A549 (cell line): ENCODE measurements around the gene TTC39B. TPM values are rescaled to one million over a fixed set of nuclear protein-coding genes. Genes with fewer than 3 reads are reported as not detected.
"Not testable (repeated sequence)": the region's sequence is repeated elsewhere in the genome, so short reads cannot be mapped to it uniquely, and the experiment has no call there.

Experiments used
- ATAC-seq, 2 experiments: fragments of 200-7000 bp in 1 of 2; fragments of >200 bp in 1 of 2; cut with Nextera tagmentation in 1 of 2; cut with Tn5 transposase in 1 of 2; 3 replicates each; pipeline versions ENCODE4 v1.8.0 to v1.9.1; 2018 to 2020; ENCODE audit warnings: mild to moderate bottlenecking in 1 of 2, moderate library complexity in 1 of 2
- CTCF ChIA-PET: fragments of 300-600 bp; sonication (Branson Sonifier 250); formaldehyde crosslinking; extraction: SDS; loops from one replicate; lab custom pipeline; 2021; ENCODE audit warnings: antibody characterized with exemption, inconsistent platforms; lab: Yijun Ruan, JAX
- POLR2A ChIA-PET: fragments of 350-600 bp; formaldehyde crosslinking; extraction: SDS; loops from one replicate; lab custom pipeline; 2021; ENCODE audit warnings: antibody characterized with exemption, inconsistent platforms; lab: Yijun Ruan, JAX
- DNase-seq, 2 experiments: peaks; one replicate each; pipeline versions ENCODE4 v3.0.0 to v3.0.0-alpha.2; 2011 to 2016; ENCODE audit warnings: low read depth in 1 of 2, low spot score in 1 of 2
- FAIRE-seq: peaks from 2 replicates; lab custom pipeline; 2011; peaks lifted over from hg19 to GRCh38; lab: Jason Lieb, UNC
- H3K27ac ChIP-seq, 2 experiments: fragments of >200 bp; sonication (Bioruptor Twin); formaldehyde crosslinking; 3 replicates each; pipeline ENCODE4 v1.5.1; 2016 to 2017
- H3K4me1 ChIP-seq: fragments of >200 bp; sonication (Bioruptor Twin); formaldehyde crosslinking; 3 replicates; pipeline ENCODE4 v1.6.1; 2016
- H3K4me2 ChIP-seq: fragments of >200 bp; sonication (Bioruptor Twin); formaldehyde crosslinking; 3 replicates; pipeline ENCODE4 v1.6.1; 2016
- H3K4me3 ChIP-seq: fragments of >200 bp; sonication (Bioruptor Twin); formaldehyde crosslinking; 3 replicates; pipeline ENCODE4 v1.5.1; 2016
- H3K9me3 ChIP-seq: fragments of >200 bp; sonication (Bioruptor Twin); formaldehyde crosslinking; 3 replicates; pipeline ENCODE4 v1.6.1; 2016
- BHLHE40 ChIP-seq: IDR thresholded peaks from 2 replicates; pipeline ENCODE4 v1.6.1; 2012; ENCODE audit warnings: low read depth, low read length, inconsistent platforms
- CEBPB ChIP-seq, 2 experiments: fragments of >200 bp in 1 of 2; sonication (Bioruptor Twin) in 1 of 2; formaldehyde crosslinking in 1 of 2; IDR thresholded peaks; 2 replicates each; pipeline ENCODE4 v1.6.1; 2012 to 2016
- ESRRA ChIP-seq: fragments of 150-350 bp; IDR thresholded peaks from 2 replicates; pipeline ENCODE4 v1.6.1; 2014; ENCODE audit warnings: mild to moderate bottlenecking, low read length, borderline replicate concordance
- GATA3 ChIP-seq: IDR thresholded peaks from 2 replicates; pipeline ENCODE4 v1.6.1; 2012; ENCODE audit warnings: borderline replicate concordance
- HEYL ChIP-seq: fragments of 250-450 bp; sonication (Bioruptor Pico); IDR thresholded peaks from 2 replicates; pipeline ENCODE4 v1.8.0; 2021; ENCODE audit warnings: mild to moderate bottlenecking, moderate library complexity
- HOXB13 ChIP-seq: fragments of 250-450 bp; sonication (Bioruptor Pico); IDR thresholded peaks from 2 replicates; pipeline ENCODE4 v1.5.0; 2020; ENCODE audit warnings: low read depth, mild to moderate bottlenecking, moderate library complexity
- JUN ChIP-seq, 2 experiments: fragments of >200 bp; sonication (Bioruptor Twin); formaldehyde crosslinking; IDR thresholded peaks; 2 replicates in 1 of 2; 3 replicates in 1 of 2; pipeline ENCODE4 v1.6.1; 2016 to 2017
- KDM1A ChIP-seq: fragments of 200-600 bp; sonication (generic); IDR thresholded peaks from 2 replicates; pipeline ENCODE4 v1.6.1; 2016; ENCODE audit warnings: low read depth, mild to moderate bottlenecking
- MAFK ChIP-seq: fragments of 450-650 bp; IDR thresholded peaks from 2 replicates; pipeline ENCODE4 v1.6.1; 2014; ENCODE audit not compliant: partially characterized antibody
- MAZ ChIP-seq: fragments of 150-350 bp; IDR thresholded peaks from 2 replicates; pipeline ENCODE4 v1.6.1; 2014; ENCODE audit warnings: antibody characterized with exemption, low read depth, low read length, borderline replicate concordance
- NR3C1 ChIP-seq: fragments of >200 bp; sonication (Bioruptor Twin); formaldehyde crosslinking; IDR thresholded peaks from 3 replicates; pipeline ENCODE4 v1.6.1; 2017
- PHF8 ChIP-seq: fragments of 200-600 bp; sonication (generic); IDR thresholded peaks from 2 replicates; pipeline ENCODE4 v1.6.1; 2016; ENCODE audit warnings: low read depth, mild to moderate bottlenecking, antibody characterized with exemption, moderate library complexity, borderline replicate concordance
- POLR2A ChIP-seq: IDR thresholded peaks from 2 replicates; pipeline ENCODE4 v1.6.1; 2012; ENCODE audit warnings: mild to moderate bottlenecking, low read length
- POLR2AphosphoS2 ChIP-seq: conservative IDR thresholded peaks from 2 replicates; pipeline ENCODE4 v1.6.1; 2012; ENCODE audit warnings: low read length, improper control_type of control experiment, inconsistent platforms
- RARB ChIP-seq: fragments of 250-450 bp; sonication (Bioruptor Pico); IDR thresholded peaks from 2 replicates; pipeline ENCODE4 v1.8.0; 2021; ENCODE audit warnings: mild to moderate bottlenecking, moderate library complexity
- RCOR1 ChIP-seq: fragments of 150-350 bp; IDR thresholded peaks from 2 replicates; pipeline ENCODE4 v1.6.1; 2014; ENCODE audit warnings: antibody characterized with exemption, low read length, low read depth
- RNF2 ChIP-seq: fragments of 200-600 bp; sonication (generic); IDR thresholded peaks from 2 replicates; pipeline ENCODE4 v1.6.1; 2016; ENCODE audit warnings: low read depth, mild to moderate bottlenecking, antibody characterized with exemption, moderate library complexity, borderline replicate concordance
- ZFP36 ChIP-seq: fragments of 450-650 bp; IDR thresholded peaks from 2 replicates; pipeline ENCODE4 v1.6.1; 2014; ENCODE audit warnings: borderline replicate concordance; ENCODE audit not compliant: partially characterized antibody
- WGBS: methylation state at CpG from one replicate; pipeline ENCODE4 v1.1.6; 2017; ENCODE audit errors: missing lambda C conversion rate; 5-methylcytosine and 5-hydroxymethylcytosine counted together
- polyA plus RNA-seq, 4 experiments: library from polyadenylated mRNA; depleted of rRNA in 3 of 4; stranded (reverse); fragments of >200 nt; fragmentation: RNase III in 1 of 4; extraction: RNeasy Plus Mini Kit Qiagen cat#74134 plus additional on column Dnase treatment in 1 of 4; gene quantifications; 2 replicates in 3 of 4; 3 replicates in 1 of 4; pipeline ENCODE4 v1.2.3, GENCODE V29; 2011 to 2017
- TF ChIP-seq, protein P1 (sequence below): fragments of >200 bp; sonication (Bioruptor Twin); formaldehyde crosslinking; IDR thresholded peaks from 3 replicates; pipeline ENCODE4 v1.5.1; 2016
- TF ChIP-seq, protein P2 (sequence below): fragments of >200 bp; sonication (Bioruptor Twin); formaldehyde crosslinking; IDR thresholded peaks from 2 replicates; pipeline ENCODE4 v1.6.1; 2016
- TF ChIP-seq, protein P3 (sequence below): fragments of >200 bp; sonication (Bioruptor Twin); formaldehyde crosslinking; IDR thresholded peaks from 3 replicates; pipeline ENCODE4 v1.6.1; 2016
- TF ChIP-seq, protein P4 (sequence below): fragments of 250-450 bp; sonication (Bioruptor Pico); IDR thresholded peaks from 2 replicates; pipeline ENCODE4 v1.5.0; 2021; ENCODE audit warnings: mild to moderate bottlenecking, moderate library complexity, borderline replicate concordance

TTC39B gene
- polyA plus RNA-seq, 2 of the 4 experiments (the other 2 are of a cell fraction), result 0.94 to 4.4 TPM

DNA sequence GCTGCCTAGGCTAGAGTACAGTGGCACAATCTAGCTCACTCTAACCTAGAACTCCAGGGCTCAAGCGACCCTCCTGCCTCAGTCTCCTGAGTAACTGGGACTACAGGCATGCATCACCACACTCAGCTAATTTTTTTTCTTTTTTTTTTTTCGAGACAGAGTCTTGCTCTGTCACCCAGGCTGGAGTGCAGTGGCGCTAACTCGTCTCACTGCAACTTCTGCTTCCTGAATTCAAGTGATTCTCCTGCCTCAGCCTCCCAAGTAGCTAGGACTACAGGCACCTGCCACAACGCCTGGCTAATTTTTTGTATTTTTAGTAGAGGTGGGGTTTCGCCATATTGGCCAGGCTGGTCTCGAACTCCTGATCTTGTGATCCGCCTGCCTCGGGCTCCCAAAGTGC lies 12.6 kb upstream of the TTC39B start:
- WGBS, result 66% methylated on average over 9 of the region's 9 CpGs
- DNase-seq, H3K4me1 ChIP-seq, ATAC-seq, H3K4me3 ChIP-seq, H3K27ac ChIP-seq, FAIRE-seq, H3K4me2 ChIP-seq, POLR2A ChIA-PET: not testable (repeated sequence)
- H3K9me3 ChIP-seq, result peaks cover 15% of the 10 kb centered on the region
- CTCF ChIA-PET, result interaction anchor here (0.5 to 0.6 kb wide), 3 partner anchors 50 to 209 kb away, joined by 3 to 5 read pairs (median 3); no protein-coding TSS in a partner anchor

DNA sequence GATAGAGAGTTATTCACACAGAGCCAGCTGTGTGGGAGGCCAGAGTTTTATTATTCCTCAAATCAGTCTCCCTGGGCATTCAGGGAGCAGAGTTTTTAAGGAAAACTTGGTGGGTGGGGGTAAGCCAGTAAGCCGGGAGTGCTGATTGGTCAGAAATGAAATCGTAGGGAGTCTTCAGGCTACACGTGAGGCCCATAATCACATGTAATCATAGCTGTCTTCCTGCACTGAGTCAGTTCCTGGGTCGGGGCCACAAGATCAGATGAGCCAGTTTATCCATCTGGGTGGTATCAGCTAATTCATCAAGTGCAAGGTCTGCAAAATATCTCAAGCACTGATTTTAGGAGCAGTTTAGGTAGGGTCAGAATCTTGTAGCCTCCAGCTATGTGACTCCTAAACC lies 10.8 kb upstream of the TTC39B start:
- Histone ChIP-seq H3K9me3 (no peaks in the 10 kb centered on the region), H3K4me3 (no peak overlapping the region), H3K4me1 (no peaks in the 10 kb centered on the region), H3K27ac (no peak overlapping the region), H3K4me2 (no peak overlapping the region)
- FAIRE-seq (no peak), ATAC-seq (no peak), DNase-seq (no peak)
- ChIA-PET CTCF (interaction anchor here (1.7 kb wide), 1 partner anchor 28 kb away, joined by 3 read pairs; no protein-coding TSS in a partner anchor), POLR2A (no interaction called here)
- WGBS, result 56% methylated on average over 4 of the region's 4 CpGs
- TF ChIP-seq JUN (IDR thresholded peaks at IDR 0.05) (no peak), POLR2A (no peak), NR3C1 (no peak), ZFP36 (no peak), RNF2 (no peak), MAFK (no peak), POLR2AphosphoS2 (no peak), RARB (CRISPR knock-in tag) (no peak), PHF8 (no peak), CEBPB (IDR thresholded peaks at IDR 0.05) (no peak)
- TF ChIP-seq, protein P1, sequence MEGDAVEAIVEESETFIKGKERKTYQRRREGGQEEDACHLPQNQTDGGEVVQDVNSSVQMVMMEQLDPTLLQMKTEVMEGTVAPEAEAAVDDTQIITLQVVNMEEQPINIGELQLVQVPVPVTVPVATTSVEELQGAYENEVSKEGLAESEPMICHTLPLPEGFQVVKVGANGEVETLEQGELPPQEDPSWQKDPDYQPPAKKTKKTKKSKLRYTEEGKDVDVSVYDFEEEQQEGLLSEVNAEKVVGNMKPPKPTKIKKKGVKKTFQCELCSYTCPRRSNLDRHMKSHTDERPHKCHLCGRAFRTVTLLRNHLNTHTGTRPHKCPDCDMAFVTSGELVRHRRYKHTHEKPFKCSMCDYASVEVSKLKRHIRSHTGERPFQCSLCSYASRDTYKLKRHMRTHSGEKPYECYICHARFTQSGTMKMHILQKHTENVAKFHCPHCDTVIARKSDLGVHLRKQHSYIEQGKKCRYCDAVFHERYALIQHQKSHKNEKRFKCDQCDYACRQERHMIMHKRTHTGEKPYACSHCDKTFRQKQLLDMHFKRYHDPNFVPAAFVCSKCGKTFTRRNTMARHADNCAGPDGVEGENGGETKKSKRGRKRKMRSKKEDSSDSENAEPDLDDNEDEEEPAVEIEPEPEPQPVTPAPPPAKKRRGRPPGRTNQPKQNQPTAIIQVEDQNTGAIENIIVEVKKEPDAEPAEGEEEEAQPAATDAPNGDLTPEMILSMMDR, result no peak
- TF ChIP-seq, protein P2, sequence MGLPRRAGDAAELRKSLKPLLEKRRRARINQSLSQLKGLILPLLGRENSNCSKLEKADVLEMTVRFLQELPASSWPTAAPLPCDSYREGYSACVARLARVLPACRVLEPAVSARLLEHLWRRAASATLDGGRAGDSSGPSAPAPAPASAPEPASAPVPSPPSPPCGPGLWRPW, result no peak
- TF ChIP-seq, protein P3, sequence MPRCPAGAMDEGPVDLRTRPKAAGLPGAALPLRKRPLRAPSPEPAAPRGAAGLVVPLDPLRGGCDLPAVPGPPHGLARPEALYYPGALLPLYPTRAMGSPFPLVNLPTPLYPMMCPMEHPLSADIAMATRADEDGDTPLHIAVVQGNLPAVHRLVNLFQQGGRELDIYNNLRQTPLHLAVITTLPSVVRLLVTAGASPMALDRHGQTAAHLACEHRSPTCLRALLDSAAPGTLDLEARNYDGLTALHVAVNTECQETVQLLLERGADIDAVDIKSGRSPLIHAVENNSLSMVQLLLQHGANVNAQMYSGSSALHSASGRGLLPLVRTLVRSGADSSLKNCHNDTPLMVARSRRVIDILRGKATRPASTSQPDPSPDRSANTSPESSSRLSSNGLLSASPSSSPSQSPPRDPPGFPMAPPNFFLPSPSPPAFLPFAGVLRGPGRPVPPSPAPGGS, result no peak
- TF ChIP-seq, all 56 proteins: peak for 0

DNA sequence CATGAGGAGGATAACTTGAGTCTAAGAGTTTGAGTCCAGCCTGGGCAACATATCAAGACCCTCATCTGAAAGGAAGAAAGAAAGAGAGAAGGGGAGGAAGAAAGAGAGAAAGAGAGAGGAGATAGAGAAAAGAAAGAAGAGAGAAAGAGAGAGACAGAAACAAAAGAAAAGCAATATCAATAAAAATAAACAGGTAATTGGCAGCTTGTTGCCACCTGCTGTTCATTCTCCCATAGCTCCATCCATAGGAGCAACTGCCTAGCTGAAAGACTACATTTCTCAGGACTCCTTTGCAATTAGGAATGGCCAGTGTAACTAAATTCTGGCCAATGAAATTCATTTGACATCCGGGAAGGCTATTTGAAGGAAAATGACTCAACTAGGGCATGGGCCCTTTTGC lies 4.6 kb upstream of the TTC39B start:
- DNase-seq (no peak), FAIRE-seq (no peak), ATAC-seq (no peak)
- H3K4me2 ChIP-seq, result no peak overlapping the region
- ChIA-PET CTCF (interaction anchor here (0.6 to 1.3 kb wide), 2 partner anchors 14 to 45 kb away, joined by 3 read pairs; no protein-coding TSS in a partner anchor), POLR2A (no interaction called here)
- H3K4me1 ChIP-seq, result peaks cover 6% of the 10 kb centered on the region
- no peak overlapping the region for H3K4me3 ChIP-seq
- WGBS, result 29% methylated on average over 1 of the region's 1 CpG
- no peak overlapping the region for H3K27ac ChIP-seq
- H3K9me3 ChIP-seq, result no peaks in the 10 kb centered on the region
- no peak for TF ChIP-seq KDM1A

DNA sequence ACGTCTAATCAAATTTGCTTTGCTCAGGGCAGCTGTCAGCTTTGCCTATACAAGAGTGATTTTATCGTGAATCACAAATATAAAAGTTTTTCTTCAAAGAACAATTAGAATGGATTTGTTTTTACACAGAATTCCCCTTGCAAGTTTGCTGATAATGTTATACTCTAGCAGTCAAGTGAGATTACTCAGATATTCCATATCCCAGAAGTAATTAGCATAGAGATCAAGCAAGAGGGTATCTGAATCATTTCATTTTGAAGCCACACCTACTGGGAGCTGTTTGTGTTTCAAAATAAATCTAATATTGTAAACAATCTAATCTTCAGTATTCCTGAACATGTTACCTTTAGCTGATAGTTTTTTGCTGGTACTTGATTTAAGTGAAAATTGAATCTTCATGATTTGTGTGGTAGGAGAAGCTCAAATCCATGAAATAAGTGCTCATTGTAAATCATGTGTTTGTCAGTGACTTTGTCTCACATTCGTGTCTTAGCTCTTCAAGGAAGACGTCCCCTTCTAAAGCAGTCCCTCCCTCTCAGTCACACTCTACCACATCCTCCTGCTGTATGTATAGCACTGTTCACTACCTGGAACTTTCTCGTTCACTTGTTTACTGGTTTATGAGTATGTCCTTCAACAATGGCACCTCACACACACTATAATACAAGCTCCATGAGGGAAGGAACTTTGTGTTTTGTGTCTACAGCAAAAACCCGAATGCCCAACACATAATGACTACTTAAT lies 3.3 kb upstream of the TTC39B start:
- no peak for ATAC-seq
- no peak overlapping the region for H3K4me3 ChIP-seq
- H3K27ac ChIP-seq, result no peak overlapping the region
- H3K4me1 ChIP-seq, result peaks cover 14% of the 10 kb centered on the region
- POLR2A ChIA-PET, result no interaction called here
- no peaks in the 10 kb centered on the region for H3K9me3 ChIP-seq
- TF ChIP-seq, protein P1, result no peak
- TF ChIP-seq MAFK, result no peak
- TF ChIP-seq MAZ, result no peak
- TF ChIP-seq, protein P4, sequence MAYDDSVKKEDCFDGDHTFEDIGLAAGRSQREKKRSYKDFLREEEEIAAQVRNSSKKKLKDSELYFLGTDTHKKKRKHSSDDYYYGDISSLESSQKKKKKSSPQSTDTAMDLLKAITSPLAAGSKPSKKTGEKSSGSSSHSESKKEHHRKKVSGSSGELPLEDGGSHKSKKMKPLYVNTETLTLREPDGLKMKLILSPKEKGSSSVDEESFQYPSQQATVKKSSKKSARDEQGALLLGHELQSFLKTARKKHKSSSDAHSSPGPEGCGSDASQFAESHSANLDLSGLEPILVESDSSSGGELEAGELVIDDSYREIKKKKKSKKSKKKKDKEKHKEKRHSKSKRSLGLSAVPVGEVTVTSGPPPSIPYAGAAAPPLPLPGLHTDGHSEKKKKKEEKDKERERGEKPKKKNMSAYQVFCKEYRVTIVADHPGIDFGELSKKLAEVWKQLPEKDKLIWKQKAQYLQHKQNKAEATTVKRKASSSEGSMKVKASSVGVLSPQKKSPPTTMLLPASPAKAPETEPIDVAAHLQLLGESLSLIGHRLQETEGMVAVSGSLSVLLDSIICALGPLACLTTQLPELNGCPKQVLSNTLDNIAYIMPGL (CRISPR knock-in tag), result no peak
- TF ChIP-seq HEYL (CRISPR knock-in tag), result no peak
- no peak for TF ChIP-seq GATA3
- no peak for TF ChIP-seq KDM1A
- TF ChIP-seq BHLHE40, result no peak
- no peak for TF ChIP-seq ESRRA
- TF ChIP-seq HOXB13 (CRISPR knock-in tag), result no peak
- TF ChIP-seq RCOR1, result no peak
- TF ChIP-seq, all 56 proteins: peak for 0
- CTCF ChIA-PET, result interaction anchor here (1.2 to 1.3 kb wide), 2 partner anchors 14 to 32 kb away, joined by 3 read pairs; no protein-coding TSS in a partner anchor
- FAIRE-seq (no peak), DNase-seq (no peak)
- H3K4me2 ChIP-seq, result no peak overlapping the region
- 33% methylated on average over 6 of the region's 6 CpGs for WGBS
